Activated CD8-positive, alpha-beta memory T cell treated with anti-CD3 and anti-CD28 coated beads for 4 hours (primary cell): ENCODE data around the gene ADGRL2.

Experiments used
- DNase-seq, 2 donors: peaks; one replicate each; pipeline ENCODE4 v3.0.0-alpha.2; 2020; ENCODE audit warnings: low read depth in 2 of 2

Gene ADGRL2

GRCh38 chr1:81982523-81982922, 181.8 kb downstream of the ADGRL2 start:
- DNase-seq = no peak

DNA sequence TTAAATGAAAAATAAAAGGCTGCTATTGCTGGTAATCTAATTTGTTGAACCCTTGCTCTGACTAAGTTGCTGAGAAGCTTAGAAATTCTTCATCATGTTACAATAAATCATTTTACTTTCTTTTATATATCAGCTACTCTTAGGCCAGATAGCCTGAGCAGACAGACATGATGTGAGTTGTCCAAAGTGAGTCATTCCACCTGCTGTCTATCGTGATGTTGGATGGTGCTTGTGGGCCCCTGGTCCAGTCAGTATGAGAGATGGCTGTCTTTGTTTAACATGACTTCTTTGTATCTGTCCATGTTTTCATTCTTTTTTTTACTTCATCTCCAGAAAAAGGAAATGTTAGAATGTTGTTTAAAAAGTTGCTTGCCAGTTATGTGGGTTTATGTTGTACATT, 188.8 kb downstream of the ADGRL2 start:
- no peak for DNase-seq

- no peak for DNase-seq
Observed at GRCh38 chr1:81990241-81990640, 189.5 kb downstream of the ADGRL2 start.

- no peak for DNase-seq
Observed at GRCh38 chr1:81998165-81998564, 197.4 kb downstream of the ADGRL2 start.

DNA sequence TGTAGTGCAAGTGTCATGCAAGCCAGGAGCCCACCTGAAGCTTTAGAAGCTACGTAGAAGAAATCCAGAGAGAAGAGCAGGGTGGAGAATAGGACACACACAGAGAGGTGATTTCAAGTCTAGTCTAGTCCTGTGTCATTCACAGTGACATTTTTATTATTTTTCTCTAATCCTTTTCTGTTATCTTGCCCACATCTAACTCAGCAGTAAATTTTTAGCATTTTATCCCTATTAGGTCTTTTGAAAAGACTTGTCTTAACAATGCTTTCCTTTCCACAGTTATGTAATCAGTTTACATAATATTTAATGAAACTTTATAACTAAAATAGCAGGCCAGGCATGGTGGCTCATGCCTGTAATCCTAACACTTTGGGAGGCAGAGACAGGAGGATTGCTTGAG, 198.6 kb downstream of the ADGRL2 start:
- DNase-seq = no peak

DNA sequence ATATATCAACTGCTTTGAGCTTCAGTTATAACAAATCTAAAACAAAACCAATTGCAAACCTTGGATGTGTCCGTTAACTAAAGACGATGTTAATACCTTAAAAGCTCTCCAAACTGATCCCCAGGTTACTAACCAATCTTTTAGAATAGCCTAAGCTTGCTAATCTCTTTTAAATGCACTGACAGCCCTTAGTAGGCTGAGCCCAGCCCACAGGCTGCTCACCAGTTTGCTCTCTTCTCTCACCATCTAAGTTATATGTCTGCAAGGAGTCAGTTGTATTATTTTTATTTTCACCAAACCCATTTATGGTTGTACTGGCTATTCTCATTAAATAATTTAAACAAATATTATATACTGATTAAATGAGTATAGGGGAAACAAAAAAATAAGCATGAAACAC, 199.5 kb downstream of the ADGRL2 start:
- DNase-seq = no peak

DNA sequence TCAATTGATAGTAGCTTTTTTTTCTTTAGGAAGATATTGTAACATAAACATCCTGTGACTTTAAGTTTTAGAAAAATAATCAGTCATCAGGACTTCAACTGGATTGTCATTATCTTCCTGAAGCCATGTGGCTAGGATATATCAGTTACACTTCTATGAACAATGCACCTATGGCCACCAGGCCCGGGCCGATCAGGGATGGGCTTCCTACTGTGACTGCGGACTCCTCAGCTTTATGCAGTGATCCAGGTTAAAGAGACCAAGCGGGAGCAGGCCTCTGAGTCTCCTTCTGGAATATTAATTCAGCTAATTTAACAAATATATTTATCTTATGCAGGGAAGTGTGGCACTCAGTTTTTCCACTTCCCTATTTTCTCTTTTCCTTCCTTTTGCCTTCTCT, 200.6 kb downstream of the ADGRL2 start:
- no peak for DNase-seq

GRCh38 chr1:82007804-82008203, 207.1 kb downstream of the ADGRL2 start:
- no peak for DNase-seq

- no peak for DNase-seq
Observed at GRCh38 chr1:82013702-82014101, 213.0 kb downstream of the ADGRL2 start.

- no peak for DNase-seq
Observed at GRCh38 chr1:82015444-82015843, 214.7 kb downstream of the ADGRL2 start.

- DNase-seq = no peak
Observed at GRCh38 chr1:82018319-82018718, 217.6 kb downstream of the ADGRL2 start.

DNA sequence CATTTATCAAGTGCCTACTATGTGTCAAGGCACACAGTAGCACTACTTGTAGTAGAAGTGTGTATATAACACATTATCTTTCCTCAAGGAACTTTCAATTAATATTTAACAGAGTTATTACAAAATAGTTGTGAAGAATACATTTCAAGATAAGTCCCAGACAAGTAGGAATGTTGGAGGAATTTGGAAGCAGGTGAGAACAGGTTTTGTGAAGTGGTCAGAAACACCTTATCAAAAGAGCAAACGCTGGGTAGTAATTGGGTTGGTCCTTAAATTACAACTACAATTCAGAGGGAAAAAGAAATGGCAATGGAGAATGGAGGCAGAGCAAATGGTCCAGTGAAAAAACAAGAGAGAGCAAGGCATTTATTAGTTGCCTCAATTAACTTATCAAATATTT, 218.8 kb downstream of the ADGRL2 start:
- DNase-seq = no peak

- no peak for DNase-seq
Observed at GRCh38 chr1:82030830-82031229, 230.1 kb downstream of the ADGRL2 start.

GRCh38 chr1:82032068-82032467, 231.3 kb downstream of the ADGRL2 start:
- no peak for DNase-seq

GRCh38 chr1:82034812-82035211, 234.1 kb downstream of the ADGRL2 start:
- no peak for DNase-seq
